Measurements from ENCODE around the gene GJC1. TPM values are rescaled to one million over a fixed set of nuclear protein-coding genes. Genes with fewer than 3 reads are reported as not detected.
A peak's percentile ranks its signal among the peaks of the same experiment; 100 is the strongest.

The GJC1 gene
- total and polyA plus RNA-seq, 2 donors (not counting 1 experiment from before 2014, with no cell fraction given), result 33.9 to 97.3 TPM

- Histone ChIP-seq H3K4me1 (ENCODE audit: control insufficient read depth, extremely low read depth, insufficient read depth, low read length) (peaks cover 23% of the 10 kb centered on the region), H4K20me1 (ENCODE audit: control insufficient read depth, extremely low read depth, insufficient read depth, low read length) (no peaks in the 10 kb centered on the region), H2AFZ (ENCODE audit: low read length) (no peak overlapping the region), H3K36me3 (ENCODE audit: control insufficient read depth, insufficient read depth, low read length) (no peaks in the 10 kb centered on the region), H3K4me3 (replicated peaks in 1 of 4; ENCODE audit: control extremely low read depth in 1 of 4, insufficient read depth in 1 of 4, low read depth in 3 of 4, low read length in 4 of 4) (no peak overlapping the region), H3K9me3 (ENCODE audit: control insufficient read depth, insufficient read depth, low read depth, low read length) (no peaks in the 10 kb centered on the region), H3K27ac (ENCODE audit: insufficient read depth, low read length) (no peak overlapping the region), H3K9ac (ENCODE audit: insufficient read depth, low read length) (no peak overlapping the region), H3K27me3 (ENCODE audit: control insufficient read depth, insufficient read depth, low read length) (no peaks in the 10 kb centered on the region), H3K4me2 (ENCODE audit: extremely low read depth, insufficient read depth, low read length) (no peak overlapping the region), H3K79me2 (ENCODE audit: control insufficient read depth, insufficient read depth, low read length) (no peaks in the 10 kb centered on the region)
- peak; percentile 44 to 73 for DNase-seq (ENCODE audit: low read depth in 2 of 2)
- TF ChIP-seq EZH2 (IDR thresholded peaks at IDR 0.05; ENCODE audit: low read length, missing control alignments), result no peak
Observed at GRCh38 chr17:44792276-44792675, 37.8 kb downstream of the GJC1 start.

DNA sequence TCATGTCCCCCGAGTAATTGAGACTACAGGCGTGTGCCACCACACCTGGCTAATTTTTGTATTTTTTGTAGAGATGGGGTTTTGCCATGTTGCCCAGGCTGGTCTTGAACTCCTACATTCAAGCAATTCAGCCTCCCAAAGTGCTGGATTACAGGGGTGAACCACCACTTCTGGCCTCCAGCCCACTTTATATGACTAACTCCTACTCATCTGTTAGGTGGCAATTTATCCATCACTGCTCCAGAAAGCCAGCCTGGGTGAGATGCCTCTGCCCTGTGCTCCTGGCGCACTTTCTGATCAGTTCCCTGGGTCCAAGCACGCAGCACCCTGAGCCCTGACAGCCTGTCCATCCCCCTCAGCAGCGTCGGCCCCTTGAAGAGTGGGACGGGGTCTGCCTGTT lies 41.9 kb downstream of the GJC1 start:
- H3K27me3 ChIP-seq (ENCODE audit: control insufficient read depth, insufficient read depth, low read length), result no peaks in the 10 kb centered on the region
- H3K4me2 ChIP-seq (ENCODE audit: extremely low read depth, insufficient read depth, low read length), result no peak overlapping the region
- H3K9ac ChIP-seq (ENCODE audit: insufficient read depth, low read length), result no peak overlapping the region
- peaks cover 3% of the 10 kb centered on the region for H3K4me1 ChIP-seq (ENCODE audit: control insufficient read depth, extremely low read depth, insufficient read depth, low read length)
- no peak overlapping the region for H2AFZ ChIP-seq (ENCODE audit: low read length)
- H3K4me3 ChIP-seq (replicated peaks in 1 of 4; ENCODE audit: control extremely low read depth in 1 of 4, insufficient read depth in 1 of 4, low read depth in 3 of 4, low read length in 4 of 4), result no peak overlapping the region
- H3K79me2 ChIP-seq (ENCODE audit: control insufficient read depth, insufficient read depth, low read length), result no peaks in the 10 kb centered on the region
- no peaks in the 10 kb centered on the region for H3K36me3 ChIP-seq (ENCODE audit: control insufficient read depth, insufficient read depth, low read length)
- no peak for DNase-seq (ENCODE audit: low read depth in 2 of 2)
- no peak for TF ChIP-seq CTCF (conservative IDR thresholded peaks at IDR 0.05 in 1 of 2, IDR thresholded peaks at IDR 0.05 in 1 of 2; ENCODE audit: low read depth in 1 of 2, low read length in 2 of 2)
- no peak for TF ChIP-seq EZH2 (IDR thresholded peaks at IDR 0.05; ENCODE audit: low read length, missing control alignments)
- no peaks in the 10 kb centered on the region for H4K20me1 ChIP-seq (ENCODE audit: control insufficient read depth, extremely low read depth, insufficient read depth, low read length)
- H3K27ac ChIP-seq (ENCODE audit: insufficient read depth, low read length), result no peak overlapping the region
- H3K9me3 ChIP-seq (ENCODE audit: control insufficient read depth, insufficient read depth, low read depth, low read length), result no peaks in the 10 kb centered on the region

DNA sequence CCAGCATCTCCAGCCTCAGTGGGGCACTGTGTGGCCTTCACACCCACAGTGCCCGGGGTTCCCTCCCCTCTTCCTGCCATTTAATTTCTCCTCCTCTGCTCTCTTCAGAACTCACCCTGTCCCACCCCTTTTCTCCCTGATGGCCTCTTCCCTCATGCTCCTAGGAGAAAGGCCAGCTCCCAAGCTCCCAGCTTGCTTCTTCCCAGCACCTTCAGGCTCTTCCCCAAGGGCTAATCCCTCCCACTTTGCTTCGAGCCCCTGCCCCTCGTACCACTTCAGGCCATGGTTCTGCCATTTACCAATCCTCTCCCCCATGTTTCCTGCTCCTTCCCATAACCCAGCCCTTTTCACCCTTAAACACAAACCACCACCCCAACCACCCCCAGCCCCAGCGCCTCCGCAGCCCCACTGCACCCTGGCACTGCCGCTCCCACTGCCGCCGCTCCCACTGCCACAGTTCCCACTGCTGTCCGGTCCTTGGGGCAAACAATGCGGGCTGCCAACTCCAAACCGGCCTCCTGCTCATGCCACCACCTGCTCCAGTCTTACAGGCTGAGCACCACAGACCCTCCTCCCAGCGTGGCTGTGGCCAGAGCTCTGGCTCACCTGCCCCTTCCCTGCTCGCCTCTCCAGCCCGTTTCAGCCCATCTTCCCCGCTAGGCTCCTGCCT lies 42.7 kb downstream of the GJC1 start:
- Histone ChIP-seq H3K36me3 (ENCODE audit: control insufficient read depth, insufficient read depth, low read length) (no peaks in the 10 kb centered on the region), H2AFZ (ENCODE audit: low read length) (no peak overlapping the region)
- DNase-seq (ENCODE audit: low read depth in 2 of 2), result no peak

More for the DNA sequence above, 42.7 kb downstream of the GJC1 start:
- Histone ChIP-seq H3K4me1 (ENCODE audit: control insufficient read depth, extremely low read depth, insufficient read depth, low read length) (no peaks in the 10 kb centered on the region), H3K27ac (ENCODE audit: insufficient read depth, low read length) (no peak overlapping the region), H3K79me2 (ENCODE audit: control insufficient read depth, insufficient read depth, low read length) (no peaks in the 10 kb centered on the region), H4K20me1 (ENCODE audit: control insufficient read depth, extremely low read depth, insufficient read depth, low read length) (no peaks in the 10 kb centered on the region), H3K9ac (ENCODE audit: insufficient read depth, low read length) (no peak overlapping the region), H3K27me3 (ENCODE audit: control insufficient read depth, insufficient read depth, low read length) (no peaks in the 10 kb centered on the region), H3K9me3 (ENCODE audit: control insufficient read depth, insufficient read depth, low read depth, low read length) (no peaks in the 10 kb centered on the region), H3K4me3 (replicated peaks in 1 of 4; ENCODE audit: control extremely low read depth in 1 of 4, insufficient read depth in 1 of 4, low read depth in 3 of 4, low read length in 4 of 4) (no peak overlapping the region), H3K4me2 (ENCODE audit: extremely low read depth, insufficient read depth, low read length) (no peak overlapping the region)
- TF ChIP-seq EZH2 (IDR thresholded peaks at IDR 0.05; ENCODE audit: low read length, missing control alignments), result no peak
- TF ChIP-seq CTCF (conservative IDR thresholded peaks at IDR 0.05 in 1 of 2, IDR thresholded peaks at IDR 0.05 in 1 of 2; ENCODE audit: low read depth in 1 of 2, low read length in 2 of 2), result no peak
